HEK293T (cell line): ENCODE results near the gene HIGD2A.

Experiments
- FOXK2 ChIP-seq: fragments of 450-650 bp; IDR thresholded peaks from 2 replicates; pipeline ENCODE4 v1.6.1; 2016; ENCODE audit warnings: mild to moderate bottlenecking
- FOXM1 ChIP-seq: fragments of 450-650 bp; IDR thresholded peaks from 2 replicates; pipeline ENCODE4 v1.6.1; 2017; ENCODE audit warnings: mild to moderate bottlenecking, borderline replicate concordance

- TF ChIP-seq FOXM1 (no peak), FOXK2 (no peak)
These were observed 25.2 kb downstream of the HIGD2A start for GRCh38 chr5:176413709-176414191.
